ENCODE data around the gene DAB2.
"Not testable (repeated sequence)": the region's sequence is repeated elsewhere in the genome, so short reads cannot be mapped to it uniquely, and the experiment has no call there.

The DAB2 gene

DNA sequence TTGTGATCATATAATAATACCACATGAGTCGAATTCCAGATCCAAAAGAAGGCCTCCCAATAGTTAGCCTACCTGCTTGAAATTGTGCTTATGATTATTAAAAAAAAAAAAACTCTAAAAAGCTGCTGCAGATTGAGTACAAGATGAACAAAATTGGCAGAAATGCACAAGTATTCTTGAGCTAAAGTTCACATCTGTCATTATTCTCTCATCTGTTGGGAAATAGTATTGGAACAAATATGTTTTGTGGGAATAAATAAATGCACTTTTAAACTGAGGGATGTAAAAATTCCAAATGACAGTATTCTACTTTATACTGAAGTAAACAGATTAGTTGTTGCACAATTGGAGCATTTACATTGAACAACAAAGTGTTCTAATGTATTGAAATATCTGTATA lies 15.7 kb downstream of the DAB2 start:
- in situ Hi-C loops (cut with HindIII; ENCODE audit: low pct_unique_long_range_greater_than_20kb, low sequenced_read_pairs), result no loop called here
- TF ChIP-seq JUND (IDR thresholded peaks at IDR 0.05; ENCODE audit: low read depth), result no peak
- no peak for DNase-seq (ENCODE audit: low read depth in 1 of 2, low spot score in 1 of 2)

DNA sequence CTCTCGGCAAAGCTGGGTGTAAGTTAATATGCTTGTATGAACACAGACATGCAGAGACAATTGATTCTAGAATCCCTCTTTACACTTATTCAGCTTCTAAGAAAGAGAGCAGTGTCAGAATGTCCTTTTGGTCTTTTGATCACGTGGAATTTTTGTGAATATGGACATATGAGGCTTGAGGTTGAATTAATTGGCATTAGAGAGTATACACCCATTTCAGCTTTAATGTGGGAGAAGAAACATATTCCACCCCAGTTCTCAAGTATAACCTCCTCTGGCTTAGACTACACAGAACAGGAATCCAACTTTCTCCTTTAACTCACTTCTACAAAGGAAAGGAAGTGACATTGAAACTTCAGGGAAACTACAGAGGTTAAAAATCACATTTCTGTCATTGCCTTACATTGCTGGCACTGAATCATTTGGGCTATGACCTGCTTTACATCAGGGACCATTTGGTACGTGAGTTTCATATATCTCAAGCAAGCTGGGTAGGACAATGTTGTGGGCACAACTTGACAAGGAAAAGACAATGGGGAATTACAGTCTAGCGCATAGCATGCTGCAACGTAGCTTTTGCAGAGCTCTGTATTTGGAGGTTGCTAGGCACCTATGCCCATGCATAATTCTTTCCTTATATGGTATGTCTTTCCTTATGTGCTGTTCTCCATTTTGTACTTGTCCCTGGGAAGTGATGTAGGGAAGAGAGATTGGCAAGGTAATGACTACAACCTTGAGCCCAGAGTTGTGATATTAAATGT lies 19.5 kb downstream of the DAB2 start:
- no peak for DNase-seq (ENCODE audit: low read depth in 1 of 2, low spot score in 1 of 2)
- in situ Hi-C loops (cut with HindIII; ENCODE audit: low pct_unique_long_range_greater_than_20kb, low sequenced_read_pairs), result no loop called here
- no peak for TF ChIP-seq JUND (IDR thresholded peaks at IDR 0.05; ENCODE audit: low read depth)

DNA sequence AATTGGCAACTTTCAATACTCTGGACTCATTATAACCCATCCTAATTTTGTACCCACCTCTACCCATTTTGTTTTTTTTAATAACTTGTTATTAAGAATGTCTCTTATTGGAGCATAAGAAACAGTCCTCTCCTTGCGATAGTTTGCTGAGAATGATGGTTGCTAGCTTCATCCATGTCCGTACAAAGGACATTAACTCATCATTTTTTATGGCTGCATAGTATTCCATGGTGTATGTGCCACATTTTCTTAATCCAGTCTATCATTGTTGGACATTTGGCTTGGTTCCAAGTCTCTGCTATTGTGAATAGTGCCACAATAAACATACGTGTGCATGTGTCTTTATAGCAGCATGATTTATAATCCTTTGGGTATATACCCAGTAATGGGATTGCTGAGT lies 21.0 kb downstream of the DAB2 start:
- DNase-seq (ENCODE audit: low read depth in 1 of 2, low spot score in 1 of 2); in situ Hi-C loops (cut with HindIII; ENCODE audit: low pct_unique_long_range_greater_than_20kb, low sequenced_read_pairs): not testable (repeated sequence)

GRCh38 chr5:39402140-39402539 lies 22.6 kb downstream of the DAB2 start:
- in situ Hi-C loops (cut with HindIII; ENCODE audit: low pct_unique_long_range_greater_than_20kb, low sequenced_read_pairs); DNase-seq (ENCODE audit: low read depth in 1 of 2, low spot score in 1 of 2): not testable (repeated sequence)

- in situ Hi-C loops (cut with HindIII; ENCODE audit: low pct_unique_long_range_greater_than_20kb, low sequenced_read_pairs), result no loop called here
- DNase-seq (ENCODE audit: low read depth in 1 of 2, low spot score in 1 of 2), result no peak
- TF ChIP-seq JUND (IDR thresholded peaks at IDR 0.05; ENCODE audit: low read depth), result no peak
Observed at GRCh38 chr5:39400713-39401578, 23.8 kb downstream of the DAB2 start.

DNA sequence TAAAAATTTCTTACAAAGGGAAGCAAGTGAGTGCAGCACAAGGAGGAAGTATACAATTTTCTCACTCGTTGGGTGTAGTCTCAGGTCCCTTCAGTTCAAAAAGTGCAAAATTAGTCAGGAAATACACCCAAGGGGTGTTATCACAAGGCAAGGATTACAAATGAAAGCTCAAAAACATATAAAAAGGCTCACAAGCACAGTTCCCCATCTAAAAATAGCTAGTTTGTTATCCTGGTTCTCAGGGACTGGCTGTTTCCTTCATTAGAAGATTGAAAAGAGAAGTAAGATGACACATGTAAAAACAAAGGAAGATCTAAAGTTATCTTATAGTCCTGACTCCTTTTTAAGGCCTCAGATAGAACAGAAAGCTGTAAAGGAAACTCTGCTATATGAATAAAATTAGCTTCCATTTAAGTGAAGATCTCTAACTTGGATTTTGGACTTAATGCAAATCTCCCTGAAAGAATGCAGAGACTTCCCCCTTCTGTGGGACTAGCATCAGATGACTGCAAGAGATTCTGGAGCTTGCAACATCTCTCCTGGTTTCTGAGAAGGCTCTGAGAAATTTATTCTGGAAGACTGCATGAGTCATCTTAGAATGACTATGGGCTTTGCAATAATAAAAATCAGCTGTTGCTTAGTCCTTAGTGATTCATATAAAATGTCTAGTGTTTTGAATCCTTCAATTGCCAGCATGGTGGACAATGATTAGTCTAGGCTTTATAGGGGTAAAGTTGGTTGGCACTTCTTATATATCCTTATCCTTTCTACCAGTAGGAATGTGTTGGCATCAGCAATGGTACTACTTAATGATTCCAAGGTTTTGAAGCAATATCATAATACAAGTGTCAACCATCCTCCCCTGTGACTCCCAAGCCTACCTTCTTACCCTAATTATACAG lies 25.4 kb downstream of the DAB2 start:
- in situ Hi-C loops (cut with HindIII; ENCODE audit: low pct_unique_long_range_greater_than_20kb, low sequenced_read_pairs), result no loop called here
- TF ChIP-seq JUND (IDR thresholded peaks at IDR 0.05; ENCODE audit: low read depth), result no peak
- no peak for DNase-seq (ENCODE audit: low read depth in 1 of 2, low spot score in 1 of 2)

GRCh38 chr5:39396843-39397242 lies 27.9 kb downstream of the DAB2 start:
- in situ Hi-C loops (cut with HindIII; ENCODE audit: low pct_unique_long_range_greater_than_20kb, low sequenced_read_pairs), result no loop called here
- TF ChIP-seq JUND (IDR thresholded peaks at IDR 0.05; ENCODE audit: low read depth), result no peak
- peak in 1 of 2 experiments; percentile 9 for DNase-seq (ENCODE audit: low read depth in 1 of 2, low spot score in 1 of 2)

DNA sequence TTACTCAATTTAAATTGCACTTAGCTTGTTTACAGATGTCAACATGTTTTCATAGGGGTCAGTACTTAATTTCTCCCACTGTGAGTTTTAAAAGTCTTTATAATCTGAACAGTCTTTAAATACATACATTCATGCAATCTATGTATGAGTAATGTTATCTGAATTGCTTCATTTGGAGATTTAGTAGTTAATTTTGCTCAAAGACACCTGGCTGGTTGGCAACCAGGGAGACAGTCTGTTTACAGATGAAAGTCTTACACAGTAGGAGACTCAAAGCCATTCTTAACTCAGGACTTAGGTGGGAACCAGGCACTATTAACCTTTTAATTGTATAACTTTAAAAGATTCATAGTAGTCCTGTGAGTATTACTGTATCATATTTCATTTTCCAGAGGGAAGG lies 29.3 kb downstream of the DAB2 start:
- TF ChIP-seq JUND (IDR thresholded peaks at IDR 0.05; ENCODE audit: low read depth), result no peak
- in situ Hi-C loops (cut with HindIII; ENCODE audit: low pct_unique_long_range_greater_than_20kb, low sequenced_read_pairs), result no loop called here
- DNase-seq (ENCODE audit: low read depth in 1 of 2, low spot score in 1 of 2), result no peak

DNA sequence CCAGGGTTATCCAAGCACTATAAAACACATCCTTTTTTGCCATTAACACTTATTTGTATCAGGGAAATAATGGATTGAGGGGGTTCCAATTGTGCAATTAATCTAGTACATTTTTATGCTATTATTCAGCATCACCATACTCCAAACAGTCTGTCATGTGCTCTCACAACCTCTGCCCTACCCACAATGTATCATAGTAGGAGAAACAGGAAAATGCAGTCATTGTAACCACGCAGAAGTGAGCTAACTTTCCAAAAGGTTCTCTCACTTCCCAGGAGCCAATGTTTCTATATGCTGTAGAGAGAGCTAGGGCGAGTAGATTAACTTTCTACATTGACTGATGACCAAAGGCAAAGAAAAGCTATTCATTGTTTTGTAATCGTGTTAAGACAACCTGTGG lies 29.8 kb downstream of the DAB2 start:
- no peak for TF ChIP-seq JUND (IDR thresholded peaks at IDR 0.05; ENCODE audit: low read depth)
- no peak for DNase-seq (ENCODE audit: low read depth in 1 of 2, low spot score in 1 of 2)
- in situ Hi-C loops (cut with HindIII; ENCODE audit: low pct_unique_long_range_greater_than_20kb, low sequenced_read_pairs), result no loop called here

DNA sequence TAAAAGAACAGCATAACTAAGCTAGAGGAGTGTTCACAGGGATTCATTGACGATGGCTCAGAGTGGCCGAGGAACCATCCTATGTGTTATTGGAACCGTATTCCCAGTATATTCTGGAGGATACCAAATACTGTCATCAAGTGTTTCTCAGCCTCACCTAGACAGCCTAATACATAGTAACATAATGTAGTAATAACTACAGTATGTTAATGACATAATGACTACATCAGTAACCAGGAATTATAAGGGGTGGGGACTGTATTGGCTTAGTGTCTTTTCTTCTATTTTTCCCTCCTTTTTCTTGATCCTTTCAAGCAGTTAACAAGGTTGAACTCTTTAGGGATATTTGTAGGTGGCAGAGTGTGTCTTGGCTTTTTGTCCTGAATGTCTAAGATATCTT lies 33.8 kb downstream of the DAB2 start:
- DNase-seq (ENCODE audit: low read depth in 1 of 2, low spot score in 1 of 2), result no peak
- TF ChIP-seq JUND (IDR thresholded peaks at IDR 0.05; ENCODE audit: low read depth), result no peak
- in situ Hi-C loops (cut with HindIII; ENCODE audit: low pct_unique_long_range_greater_than_20kb, low sequenced_read_pairs), result no loop called here

DNA sequence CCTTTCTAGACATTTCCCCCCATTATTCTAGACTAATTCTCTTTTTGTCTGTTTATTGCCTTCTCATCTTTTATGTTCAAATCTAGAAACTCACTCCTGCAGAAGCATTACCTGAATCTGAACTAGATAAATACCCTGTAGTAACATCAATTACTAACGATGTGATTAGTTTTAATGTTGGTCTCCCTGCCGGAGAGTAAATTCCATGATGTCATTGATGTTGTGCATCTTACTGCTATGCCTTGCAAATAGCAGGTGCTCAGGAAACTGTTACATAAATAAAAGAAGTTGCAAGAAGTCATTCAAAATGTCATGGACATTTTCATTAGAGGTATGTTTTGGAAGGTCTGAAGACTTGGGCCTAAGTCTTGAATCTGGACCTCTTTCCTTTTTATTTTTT lies 37.5 kb downstream of the DAB2 start:
- in situ Hi-C loops (cut with HindIII; ENCODE audit: low pct_unique_long_range_greater_than_20kb, low sequenced_read_pairs), result no loop called here
- TF ChIP-seq JUND (IDR thresholded peaks at IDR 0.05; ENCODE audit: low read depth), result no peak

GRCh38 chr5:39384271-39384670 lies 40.5 kb downstream of the DAB2 start:
- DNase-seq (ENCODE audit: low read depth in 1 of 2, low spot score in 1 of 2), result no peak
- in situ Hi-C loops (cut with HindIII; ENCODE audit: low pct_unique_long_range_greater_than_20kb, low sequenced_read_pairs), result no loop called here
- no peak for TF ChIP-seq JUND (IDR thresholded peaks at IDR 0.05; ENCODE audit: low read depth)

More for the DNA sequence above, 37.5 kb downstream of the DAB2 start:
- no peak for DNase-seq (ENCODE audit: low read depth in 1 of 2, low spot score in 1 of 2)

Measured in T47D (cell line).